Measurements from ENCODE around the gene WRAP53.

DNA sequence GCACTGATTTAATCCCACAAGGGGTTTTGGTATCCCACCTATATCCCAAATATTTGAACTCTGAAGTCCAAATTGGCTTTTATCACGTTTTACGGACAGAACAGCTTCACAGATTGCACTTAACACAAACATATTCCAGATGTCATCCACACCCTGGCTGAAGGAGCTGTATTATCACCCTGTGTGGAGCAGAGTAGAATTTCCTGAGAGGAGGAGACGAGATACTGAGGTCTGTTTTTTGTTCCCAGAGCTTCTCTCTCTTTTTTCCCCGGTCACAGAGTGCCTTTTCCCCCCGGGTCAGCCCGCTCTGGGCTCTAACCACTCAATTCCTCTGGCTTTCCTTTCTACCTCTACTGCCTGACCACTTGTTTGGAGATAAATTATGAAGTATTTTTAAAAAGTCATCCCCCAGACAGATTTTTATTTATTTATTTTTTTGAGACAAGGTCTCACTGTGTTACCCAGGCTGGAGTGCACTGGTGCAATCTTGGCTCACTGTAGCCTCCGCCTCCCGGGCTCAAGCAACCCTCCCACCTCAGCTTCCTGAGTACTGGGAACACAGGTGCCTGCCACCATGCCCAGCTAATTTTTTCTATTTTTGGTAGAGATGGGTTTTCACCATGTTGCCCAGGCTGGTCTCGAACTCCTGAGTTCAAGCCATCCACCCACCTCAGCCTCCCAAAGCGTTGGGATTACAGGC, 59.9 kb downstream of the WRAP53 start:
- TF ChIP-seq, protein P1, sequence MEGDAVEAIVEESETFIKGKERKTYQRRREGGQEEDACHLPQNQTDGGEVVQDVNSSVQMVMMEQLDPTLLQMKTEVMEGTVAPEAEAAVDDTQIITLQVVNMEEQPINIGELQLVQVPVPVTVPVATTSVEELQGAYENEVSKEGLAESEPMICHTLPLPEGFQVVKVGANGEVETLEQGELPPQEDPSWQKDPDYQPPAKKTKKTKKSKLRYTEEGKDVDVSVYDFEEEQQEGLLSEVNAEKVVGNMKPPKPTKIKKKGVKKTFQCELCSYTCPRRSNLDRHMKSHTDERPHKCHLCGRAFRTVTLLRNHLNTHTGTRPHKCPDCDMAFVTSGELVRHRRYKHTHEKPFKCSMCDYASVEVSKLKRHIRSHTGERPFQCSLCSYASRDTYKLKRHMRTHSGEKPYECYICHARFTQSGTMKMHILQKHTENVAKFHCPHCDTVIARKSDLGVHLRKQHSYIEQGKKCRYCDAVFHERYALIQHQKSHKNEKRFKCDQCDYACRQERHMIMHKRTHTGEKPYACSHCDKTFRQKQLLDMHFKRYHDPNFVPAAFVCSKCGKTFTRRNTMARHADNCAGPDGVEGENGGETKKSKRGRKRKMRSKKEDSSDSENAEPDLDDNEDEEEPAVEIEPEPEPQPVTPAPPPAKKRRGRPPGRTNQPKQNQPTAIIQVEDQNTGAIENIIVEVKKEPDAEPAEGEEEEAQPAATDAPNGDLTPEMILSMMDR (IDR thresholded peaks at IDR 0.05 in 8 of 11, conservative IDR thresholded peaks at IDR 0.05 in 3 of 11), result no peak
- TF ChIP-seq POLR2A (IDR thresholded peaks at IDR 0.05), result no peak
